SK-N-MC (cell line): ENCODE data around the gene GPN2.

Experiments
- EZH2 ChIP-seq: fragments of 200-600 bp; sonication (generic); IDR thresholded peaks from one replicate; pipeline ENCODE4 v1.6.1; 2017; ENCODE audit warnings: antibody characterized with exemption
- FOXP2 ChIP-seq: optimal IDR thresholded peaks from 2 replicates; pipeline ENCODE3; 2011; ENCODE audit warnings: mild to moderate bottlenecking, moderate library complexity; ENCODE audit not compliant: insufficient read depth; ENCODE audit errors: extremely low read length, control extremely low read depth
- POLR2AphosphoS5 ChIP-seq: IDR thresholded peaks from 2 replicates; pipeline ENCODE4 v1.6.1; 2012; ENCODE audit warnings: mild to moderate bottlenecking, low read depth, low read length, borderline replicate concordance

- TF ChIP-seq EZH2 (no peak), POLR2AphosphoS5 (no peak), FOXP2 (no peak)
Observed at GRCh38 chr1:26826261-26827105, 63.6 kb downstream of the GPN2 start, which contains the start of gene ZDHHC18.
